CD4-positive, alpha-beta T cell treated with Interleukin-2 at 100 ng/mL for 4 hours (primary cell): ENCODE measurements around the gene LYZL2.
A peak's percentile ranks its signal among the peaks of the same experiment; 100 is the strongest.
"Not testable (repeated sequence)": the region's sequence is repeated elsewhere in the genome, so short reads cannot be mapped to it uniquely, and the experiment has no call there.

Source experiments
- DNase-seq: peaks from one replicate; pipeline ENCODE4 v3.0.0-alpha.2; 2020; ENCODE audit warnings: low spot score

Gene LYZL2

DNA sequence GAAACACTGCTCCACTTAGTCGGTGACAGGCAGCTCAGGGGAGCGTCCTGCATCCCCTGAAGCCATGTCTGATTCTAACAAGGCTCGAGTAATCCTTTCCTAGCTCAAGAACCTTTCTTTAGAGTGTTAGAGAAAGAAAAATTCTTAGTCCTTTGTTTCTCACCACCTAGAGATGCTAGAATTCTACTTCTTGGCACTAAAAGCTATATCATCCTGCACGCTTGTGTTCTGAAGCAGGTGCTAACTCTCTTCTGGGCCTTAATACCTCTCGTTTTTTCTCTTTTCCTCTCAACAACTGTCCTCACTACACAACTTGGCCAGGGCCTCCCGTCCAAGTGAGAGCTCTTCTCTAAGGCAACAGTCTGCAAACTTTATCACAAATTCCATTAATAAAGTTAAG is at the start of gene LYZL2:
Gene LYZL2, minus strand, starts transcription at position 101 of the 400 bp plus-strand sequence. CDS start 2,838 bp downstream, outside the sequence.
- DNase-seq, result no peak

DNA sequence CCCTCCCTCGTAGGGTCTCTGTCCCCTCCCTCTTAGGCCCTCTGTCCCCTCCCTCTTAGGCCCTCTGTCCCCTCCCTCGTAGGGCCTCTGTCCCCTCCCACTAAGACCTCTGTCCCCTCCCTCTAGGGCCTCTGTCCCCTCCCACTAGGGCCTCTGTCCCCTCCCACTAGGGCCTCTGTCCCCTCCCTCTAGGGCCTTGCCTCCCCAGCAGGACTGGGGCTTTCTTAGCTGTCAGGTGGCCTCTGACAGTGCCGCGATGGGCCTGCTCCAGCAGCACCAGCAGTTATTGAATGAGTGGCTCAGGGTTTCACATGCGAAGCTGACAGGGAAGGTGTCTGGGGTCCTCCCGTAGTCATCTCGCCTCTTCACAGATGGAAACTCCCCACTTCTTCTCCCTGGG is 48.1 kb upstream of the LYZL2 start:
- not testable (repeated sequence) for DNase-seq

- DNase-seq, result not testable (repeated sequence)
Measured at GRCh38 chr10:30677146-30677545, 47.6 kb upstream of the LYZL2 start.

- DNase-seq, result no peak
Measured at GRCh38 chr10:30675791-30676718, 46.5 kb upstream of the LYZL2 start.

GRCh38 chr10:30674796-30675195 is 45.2 kb upstream of the LYZL2 start:
- DNase-seq, result no peak

- not testable (repeated sequence) for DNase-seq
Measured at GRCh38 chr10:30673262-30673661, 43.7 kb upstream of the LYZL2 start.

GRCh38 chr10:30672338-30672737 is 42.8 kb upstream of the LYZL2 start:
- not testable (repeated sequence) for DNase-seq

GRCh38 chr10:30671026-30671616 is 41.6 kb upstream of the LYZL2 start:
- DNase-seq, result peak; percentile 58

GRCh38 chr10:30667982-30668381 is 38.4 kb upstream of the LYZL2 start:
- DNase-seq, result not testable (repeated sequence)

DNA sequence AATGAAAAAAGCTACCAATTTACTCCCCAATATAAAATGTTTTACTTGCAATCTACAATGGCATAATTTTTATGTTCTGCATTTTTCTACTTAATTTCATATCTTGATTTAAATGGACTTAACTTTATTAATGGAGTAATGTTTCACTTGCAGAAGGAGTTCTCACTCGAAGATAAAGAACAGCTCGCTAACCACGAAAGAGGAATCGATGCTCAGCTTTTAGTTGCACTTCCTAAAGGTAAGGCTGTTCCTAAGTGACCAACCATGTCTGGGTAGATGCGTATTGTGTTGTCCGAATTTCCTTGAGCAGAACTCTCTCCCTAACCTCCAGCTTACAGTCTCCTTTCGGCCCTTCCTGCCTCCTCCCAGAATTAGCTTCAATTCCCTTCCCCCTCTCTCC is 33.9 kb upstream of the LYZL2 start:
- DNase-seq, result not testable (repeated sequence)

DNA sequence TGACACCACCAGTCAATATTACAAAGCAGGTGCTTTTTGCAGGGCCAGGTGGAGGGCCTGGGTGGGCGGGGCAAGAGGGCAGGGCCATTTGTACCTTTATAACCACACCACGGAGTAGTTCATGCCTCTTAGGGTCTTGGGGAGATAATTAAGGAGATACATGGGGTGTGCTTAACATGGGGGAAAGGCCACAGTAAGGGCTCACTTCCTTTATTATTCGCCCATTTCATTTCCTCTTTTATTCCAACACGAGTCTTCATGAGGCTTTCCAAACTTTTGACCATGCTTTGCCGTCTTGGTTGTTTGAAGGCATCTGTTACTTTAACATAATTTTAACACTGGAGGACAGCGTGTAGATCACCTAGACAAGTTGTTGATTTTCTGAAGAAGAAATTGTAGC is 33.3 kb upstream of the LYZL2 start:
- DNase-seq, result no peak

- DNase-seq, result not testable (repeated sequence)
Measured at GRCh38 chr10:30660314-30660713, 30.8 kb upstream of the LYZL2 start.

DNA sequence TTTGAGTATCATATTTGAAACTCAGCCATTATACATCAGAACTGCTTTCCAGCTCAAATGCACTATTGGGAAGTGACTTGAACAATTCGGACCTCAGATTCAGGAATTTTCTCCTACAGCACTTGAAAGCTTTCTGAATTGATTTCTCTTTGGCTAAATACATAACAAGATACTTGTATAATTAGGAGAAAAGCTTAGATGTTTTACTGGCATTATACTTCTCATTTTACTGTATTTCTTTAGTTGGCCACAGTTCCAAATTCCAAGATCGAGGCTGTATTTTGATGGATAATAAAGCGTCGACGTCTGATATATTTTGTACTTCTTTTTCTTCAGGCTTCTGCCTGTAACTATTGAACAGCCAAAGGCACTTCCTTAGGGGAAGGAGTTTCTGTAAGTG is 26.7 kb upstream of the LYZL2 start:
- DNase-seq, result no peak

GRCh38 chr10:30655001-30655400 is 25.4 kb upstream of the LYZL2 start:
- DNase-seq, result not testable (repeated sequence)

- not testable (repeated sequence) for DNase-seq
Measured at GRCh38 chr10:30651470-30652397, 22.2 kb upstream of the LYZL2 start.

DNA sequence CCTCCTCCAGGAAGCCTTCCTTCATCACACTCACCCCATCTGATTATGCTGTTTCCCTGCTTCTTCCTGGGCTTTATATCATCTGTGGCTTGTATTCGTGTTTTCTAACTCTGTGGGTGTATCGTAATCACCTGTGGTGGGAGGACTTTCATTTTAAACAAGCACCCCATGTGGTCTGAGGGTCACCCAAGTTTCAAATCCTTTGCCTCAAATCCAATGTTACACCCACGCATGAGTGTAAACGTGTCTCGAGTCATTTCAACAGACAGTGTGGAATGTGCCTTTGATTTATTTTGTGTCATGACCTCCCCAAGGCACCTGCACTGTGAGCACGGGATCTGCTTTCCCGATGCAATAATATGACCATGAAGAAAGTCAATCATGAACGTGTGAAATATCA is 17.5 kb upstream of the LYZL2 start:
- DNase-seq, result no peak

DNA sequence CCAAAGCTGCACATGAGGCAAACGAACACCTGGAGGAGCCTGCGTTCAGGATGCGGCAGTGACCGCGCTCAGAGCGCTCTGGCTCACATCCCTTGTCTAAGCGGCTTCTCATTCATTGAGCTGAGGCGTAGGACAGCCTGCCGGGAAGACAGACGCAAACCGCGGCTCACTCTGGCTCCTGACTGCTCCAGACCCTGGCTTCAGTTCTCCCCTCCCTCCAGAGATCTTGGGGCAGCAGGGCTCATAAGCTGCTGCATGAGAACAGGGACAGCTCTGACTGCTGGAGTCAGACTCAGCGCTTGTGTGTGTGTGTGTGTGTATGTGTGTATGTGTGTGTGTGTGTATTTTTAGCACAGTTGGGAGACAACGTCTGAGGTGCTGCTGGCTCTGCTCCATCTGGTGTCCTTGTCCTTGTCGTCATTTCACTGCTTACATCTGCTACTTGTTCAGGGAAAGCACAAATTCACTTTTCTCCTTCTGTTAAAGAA is 15.8 kb upstream of the LYZL2 start:
- DNase-seq, result no peak

- DNase-seq, result not testable (repeated sequence)
Measured at GRCh38 chr10:30644408-30644861, 14.9 kb upstream of the LYZL2 start.

DNA sequence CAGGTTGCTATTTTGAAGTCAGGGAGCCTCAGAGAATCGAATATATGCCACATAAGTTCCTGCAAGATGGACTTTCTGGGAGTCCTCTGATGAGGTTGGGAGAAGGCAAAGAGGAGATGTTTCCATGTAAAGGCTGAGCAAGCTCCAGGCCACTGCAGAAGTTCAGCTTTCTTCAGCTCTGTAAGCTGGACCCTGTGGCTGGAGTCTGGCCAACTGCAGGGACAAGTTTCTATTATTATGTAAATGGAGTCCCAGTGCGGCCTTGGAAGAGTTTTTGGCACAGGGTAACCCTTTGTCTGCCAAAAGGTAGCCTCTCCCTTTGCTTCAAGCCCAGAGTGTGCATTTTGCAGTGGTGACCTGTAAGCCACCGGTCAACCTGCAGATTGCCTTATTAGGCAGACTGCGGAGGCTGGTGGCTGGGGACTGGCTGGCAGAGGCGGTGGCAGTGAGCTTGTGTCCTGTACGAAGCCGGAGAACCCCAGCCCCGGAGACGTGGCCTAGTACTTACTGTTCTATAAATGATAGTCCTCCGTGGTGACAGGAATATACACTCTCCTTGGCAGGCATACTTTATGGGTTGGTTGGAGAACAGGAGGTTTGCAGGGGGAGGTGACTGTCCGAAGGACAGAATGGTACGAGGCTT is 14.1 kb upstream of the LYZL2 start:
- not testable (repeated sequence) for DNase-seq

DNA sequence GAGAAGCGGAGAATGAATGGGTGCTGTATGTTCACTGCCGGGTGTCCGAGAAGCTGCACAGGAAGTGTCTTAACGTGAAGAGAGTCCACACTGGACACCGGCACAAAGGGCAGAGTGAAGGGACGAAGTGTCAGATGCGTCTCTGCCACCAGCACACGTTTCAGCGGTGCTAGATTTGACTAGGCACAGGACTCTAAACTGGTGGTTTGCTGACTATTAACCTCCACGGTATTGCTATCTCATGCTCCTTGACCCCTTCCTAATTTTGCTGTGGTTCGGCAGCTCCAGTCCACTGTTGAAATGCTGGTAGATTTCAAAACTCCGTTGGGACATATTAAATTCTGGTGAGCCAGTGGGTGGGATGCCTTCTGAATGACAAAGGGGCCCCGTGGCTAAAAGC is 13.3 kb upstream of the LYZL2 start:
- DNase-seq, result not testable (repeated sequence)
